Fibroblast of pulmonary artery (primary cell): Measurements from ENCODE around the gene GAK.

Experiments used
- DNase-seq: peaks from one replicate; pipeline ENCODE4 v3.0.0-alpha.2; 2010; ENCODE audit warnings: low read depth
- H3K4me3 ChIP-seq: replicated peaks from 2 replicates; pipeline ENCODE4 v1.5.1; 2011; ENCODE audit warnings: low read depth, mild to moderate bottlenecking, control low read depth, low read length, moderate library complexity
- TF ChIP-seq, protein P1 (sequence below): IDR thresholded peaks from 2 replicates; pipeline ENCODE4 v1.5.1; 2011; ENCODE audit warnings: mild to moderate bottlenecking, control low read depth, low read length, inconsistent platforms; ENCODE audit errors: missing control alignments

Gene GAK

GRCh38 chr4:913280-913618 lies 18.9 kb downstream of the GAK start:
- H3K4me3 ChIP-seq = no peak overlapping the region
- TF ChIP-seq, protein P1, sequence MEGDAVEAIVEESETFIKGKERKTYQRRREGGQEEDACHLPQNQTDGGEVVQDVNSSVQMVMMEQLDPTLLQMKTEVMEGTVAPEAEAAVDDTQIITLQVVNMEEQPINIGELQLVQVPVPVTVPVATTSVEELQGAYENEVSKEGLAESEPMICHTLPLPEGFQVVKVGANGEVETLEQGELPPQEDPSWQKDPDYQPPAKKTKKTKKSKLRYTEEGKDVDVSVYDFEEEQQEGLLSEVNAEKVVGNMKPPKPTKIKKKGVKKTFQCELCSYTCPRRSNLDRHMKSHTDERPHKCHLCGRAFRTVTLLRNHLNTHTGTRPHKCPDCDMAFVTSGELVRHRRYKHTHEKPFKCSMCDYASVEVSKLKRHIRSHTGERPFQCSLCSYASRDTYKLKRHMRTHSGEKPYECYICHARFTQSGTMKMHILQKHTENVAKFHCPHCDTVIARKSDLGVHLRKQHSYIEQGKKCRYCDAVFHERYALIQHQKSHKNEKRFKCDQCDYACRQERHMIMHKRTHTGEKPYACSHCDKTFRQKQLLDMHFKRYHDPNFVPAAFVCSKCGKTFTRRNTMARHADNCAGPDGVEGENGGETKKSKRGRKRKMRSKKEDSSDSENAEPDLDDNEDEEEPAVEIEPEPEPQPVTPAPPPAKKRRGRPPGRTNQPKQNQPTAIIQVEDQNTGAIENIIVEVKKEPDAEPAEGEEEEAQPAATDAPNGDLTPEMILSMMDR = no peak
- DNase-seq = no peak

DNA sequence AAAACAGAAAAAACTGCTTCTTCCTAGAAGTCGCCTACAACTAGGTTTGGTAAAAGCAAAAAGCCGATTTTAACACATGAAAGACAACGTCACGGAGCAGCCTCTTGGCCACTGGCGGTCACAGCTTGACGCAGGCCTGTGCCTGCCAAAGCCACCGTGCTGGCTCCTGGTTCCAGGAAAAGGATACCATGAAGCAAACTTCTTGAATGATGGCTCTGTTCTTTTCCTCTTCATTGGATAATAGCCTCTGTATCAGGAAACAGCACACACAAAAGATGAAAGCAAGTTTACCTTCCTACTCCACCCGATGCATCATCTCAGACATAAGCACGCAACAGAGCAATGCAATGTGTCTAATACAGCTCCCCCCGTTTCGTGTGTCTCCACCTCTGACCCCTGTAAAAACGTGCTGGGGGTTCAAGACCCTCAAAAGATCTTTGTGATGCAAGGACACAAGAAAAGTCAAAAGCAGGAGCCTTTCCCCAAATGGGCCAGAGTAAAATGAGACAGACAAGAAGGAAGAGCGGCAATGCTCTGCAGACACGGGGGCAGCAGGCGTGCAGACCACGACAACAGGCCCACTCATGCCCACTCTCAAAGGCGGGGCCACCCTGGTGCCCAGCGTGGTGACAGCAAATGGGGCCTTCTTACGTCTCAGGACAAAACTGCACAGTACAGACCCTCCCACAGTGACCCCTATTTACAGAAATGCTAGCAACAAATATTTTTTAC lies 19.4 kb downstream of the GAK start:
- H3K4me3 ChIP-seq = no peak overlapping the region
- no peak for DNase-seq
- TF ChIP-seq, protein P1 = no peak

DNA sequence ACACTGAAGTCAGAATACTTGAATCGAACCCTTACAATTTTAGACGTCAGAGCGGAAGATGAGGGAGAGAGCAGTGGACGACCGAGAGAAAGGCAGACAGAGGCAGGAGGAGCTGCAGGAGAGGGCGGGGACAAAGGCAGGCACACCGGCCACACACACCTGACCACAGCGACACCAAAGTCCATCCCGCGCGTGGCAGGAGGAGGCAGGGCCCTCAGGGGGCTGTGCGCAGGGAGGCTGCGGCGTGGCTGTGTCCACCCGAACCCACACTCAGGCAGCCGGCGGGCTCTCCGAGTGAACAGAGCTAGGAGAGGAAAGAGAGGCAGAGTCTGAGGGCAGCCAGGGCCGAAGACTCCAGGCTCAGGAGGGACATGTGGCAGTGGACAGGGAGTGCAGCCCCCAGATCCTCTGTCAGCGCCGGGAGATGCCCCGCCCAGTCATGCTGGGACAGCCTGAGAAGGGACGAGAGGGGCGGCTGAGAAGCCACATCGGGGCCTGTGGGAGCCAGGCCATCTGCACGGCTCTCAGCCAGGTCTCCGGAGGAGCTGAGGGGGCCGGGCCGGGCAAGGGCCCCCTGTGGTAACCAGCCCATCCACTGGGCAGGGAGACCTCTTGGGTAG lies 20.1 kb downstream of the GAK start:
- TF ChIP-seq, protein P1 = no peak
- no peak for DNase-seq

DNA sequence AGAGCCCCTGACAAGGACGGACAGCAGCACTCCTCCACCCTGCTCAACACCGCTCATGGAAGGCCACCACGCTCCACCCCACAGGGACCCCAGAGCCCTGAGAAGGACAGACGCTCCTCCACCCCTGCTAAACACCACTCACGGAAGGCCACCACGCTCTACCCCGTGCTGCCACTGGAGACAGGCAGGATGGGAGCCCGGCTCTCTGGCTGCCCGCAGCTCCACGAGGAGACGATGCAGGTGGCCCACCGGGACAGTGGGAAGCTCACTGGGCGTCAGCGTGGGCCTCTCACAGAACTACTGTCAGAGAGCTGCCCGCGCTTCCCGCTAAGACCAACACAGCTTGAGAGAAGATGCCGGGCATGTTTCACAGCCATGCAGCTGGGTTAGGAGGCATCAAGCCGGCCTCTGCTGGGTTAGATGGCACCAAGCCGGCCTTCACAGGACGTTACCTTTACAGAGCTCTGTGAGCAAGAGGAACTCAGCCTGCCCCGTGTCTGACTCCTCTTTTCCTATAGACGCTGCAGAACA lies 20.8 kb downstream of the GAK start:
- TF ChIP-seq, protein P1 = no peak
- H3K4me3 ChIP-seq = no peak overlapping the region
- no peak for DNase-seq

More for the DNA sequence above, 20.1 kb downstream of the GAK start:
- H3K4me3 ChIP-seq = no peak overlapping the region

- H3K4me3 ChIP-seq = no peak overlapping the region
- DNase-seq = no peak
- TF ChIP-seq, protein P1 = no peak
Measured at GRCh38 chr4:910366-911091, 21.6 kb downstream of the GAK start.

DNA sequence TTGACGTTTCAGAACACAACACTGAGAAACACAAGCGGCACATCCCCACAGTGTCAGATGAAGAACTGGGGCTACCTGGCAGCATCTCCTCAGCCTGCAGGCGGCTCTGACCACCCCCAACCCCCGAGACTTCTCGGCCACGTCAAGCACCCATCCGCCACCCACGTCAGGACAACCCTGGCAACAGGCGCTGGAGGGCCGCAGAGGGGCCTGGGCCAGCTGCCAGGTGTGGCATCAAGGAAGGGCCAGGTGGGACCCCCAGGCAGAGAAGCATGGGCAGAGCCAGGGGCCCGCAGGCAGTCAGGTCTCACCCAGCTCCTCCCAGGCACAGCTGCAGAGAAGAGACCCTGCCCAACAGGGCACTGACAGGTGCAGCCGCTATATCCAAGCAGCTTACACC lies 22.3 kb downstream of the GAK start:
- no peak for DNase-seq
- no peak overlapping the region for H3K4me3 ChIP-seq
- TF ChIP-seq, protein P1 = no peak
